Sigmoid colon (tissue), 7 donors: ENCODE measurements around the gene MGMT. TPM values are rescaled to one million over a fixed set of nuclear protein-coding genes. Genes with fewer than 3 reads are reported as not detected.

Source experiments
- DNase-seq: peaks from one replicate; pipeline ENCODE4 v3.0.0-alpha.2; 2019
- H3K27ac ChIP-seq, 4 donors: fragments of 200-600 bp; sonication (generic); one replicate each; pipeline ENCODE4 v1.5.1; 2016 to 2019; ENCODE audit warnings: mild to moderate bottlenecking in 1 of 4
- H3K27me3 ChIP-seq, 3 donors: fragments of 200-600 bp; sonication (generic); one replicate each; pipeline ENCODE4 v1.5.1; 2019; ENCODE audit warnings: mild to moderate bottlenecking in 1 of 3
- H3K36me3 ChIP-seq, 4 donors: fragments of 200-600 bp; sonication (generic); one replicate each; pipeline ENCODE4 v1.5.1; 2016 to 2019
- H3K4me1 ChIP-seq, 4 donors: fragments of 200-600 bp; sonication (generic); one replicate each; pipeline ENCODE4 v1.5.1; 2017 to 2019
- H3K4me3 ChIP-seq, 4 donors: fragments of 200-600 bp; sonication (generic); one replicate each; pipeline ENCODE4 v1.5.1; 2017 to 2019; ENCODE audit warnings: mild to moderate bottlenecking in 2 of 4, moderate library complexity in 1 of 4
- H3K9me3 ChIP-seq, 4 donors: fragments of 200-600 bp in 3 of 4; sonication (generic) in 3 of 4; one replicate each; pipeline versions ENCODE4 v1.5.1 to v1.6.1; 2013 to 2019
- EP300 ChIP-seq, 4 donors: sonication (generic); formaldehyde crosslinking; IDR thresholded peaks; one replicate each; pipeline ENCODE4 v1.6.1; 2017; ENCODE audit warnings: antibody characterized with exemption in 4 of 4
- POLR2A ChIP-seq, 2 donors: fragments of 450-650 bp; IDR thresholded peaks; one replicate each; pipeline ENCODE4 v1.6.1; 2016; ENCODE audit warnings: antibody characterized with exemption in 2 of 2, mild to moderate bottlenecking in 2 of 2, moderate library complexity in 2 of 2
- POLR2AphosphoS5 ChIP-seq, 4 donors: sonication (generic); formaldehyde crosslinking; IDR thresholded peaks; one replicate each; pipeline ENCODE4 v1.6.1; 2017; ENCODE audit warnings: antibody characterized with exemption in 4 of 4
- WGBS, 2 donors: extraction: QIAGEN DNeasy Blood & Tissue Kit; methylation state at CpG; one replicate each; pipeline ENCODE4 v1.1.7; 2013; 5-methylcytosine and 5-hydroxymethylcytosine counted together
- intact Hi-C: fragments of 100-400 bp; cut with DNase I; formaldehyde crosslinking; loops from one replicate; pipeline ENCODE4 v1.15.1; 2023
- polyA plus RNA-seq, 3 donors: library from polyadenylated mRNA; stranded (reverse); fragments of 200-250 nt; gene quantifications; one replicate each; pipeline ENCODE4 v1.2.3, GENCODE V29; 2013
- total RNA-seq, 4 donors: library from RNA; depleted of rRNA; stranded (reverse); fragments of >200 nt; gene quantifications; one replicate each; pipeline ENCODE4 v1.1.0, GENCODE V29; 2016
- TF ChIP-seq, protein P1 (sequence below), 4 experiments: fragments of 450-650 bp in 3 of 4; fragments of 200-600 bp in 1 of 4; IDR thresholded peaks; one replicate each; pipeline ENCODE4 v1.5.1; 2016 to 2019; ENCODE audit warnings: antibody characterized with exemption in 4 of 4, mild to moderate bottlenecking in 3 of 4, moderate library complexity in 2 of 4
- donor health status: healthy with polysubstance abuse.
- donor health status: Bipolar disorder and iron deficiency.
- donor health status: healthy.

MGMT gene
- total and polyA plus RNA-seq, 7 donors: 7.2 to 40.3 (median 24.3) TPM

- H3K4me1 ChIP-seq: peaks cover 0 to 20% (median 12%) of the 10 kb centered on the region in 4 donors
- H3K4me3 ChIP-seq: no peak overlapping the region
- intact Hi-C loops: loop anchor here (5.0 kb wide), 3 partner anchors 371 to 644 kb away; partner anchors contain the start of genes C10orf143 and EBF3
- TF ChIP-seq EP300 (IDR thresholded peaks at IDR 0.05) (no peak), POLR2AphosphoS5 (IDR thresholded peaks at IDR 0.05) (no peak), POLR2A (IDR thresholded peaks at IDR 0.05) (no peak)
- TF ChIP-seq, protein P1, sequence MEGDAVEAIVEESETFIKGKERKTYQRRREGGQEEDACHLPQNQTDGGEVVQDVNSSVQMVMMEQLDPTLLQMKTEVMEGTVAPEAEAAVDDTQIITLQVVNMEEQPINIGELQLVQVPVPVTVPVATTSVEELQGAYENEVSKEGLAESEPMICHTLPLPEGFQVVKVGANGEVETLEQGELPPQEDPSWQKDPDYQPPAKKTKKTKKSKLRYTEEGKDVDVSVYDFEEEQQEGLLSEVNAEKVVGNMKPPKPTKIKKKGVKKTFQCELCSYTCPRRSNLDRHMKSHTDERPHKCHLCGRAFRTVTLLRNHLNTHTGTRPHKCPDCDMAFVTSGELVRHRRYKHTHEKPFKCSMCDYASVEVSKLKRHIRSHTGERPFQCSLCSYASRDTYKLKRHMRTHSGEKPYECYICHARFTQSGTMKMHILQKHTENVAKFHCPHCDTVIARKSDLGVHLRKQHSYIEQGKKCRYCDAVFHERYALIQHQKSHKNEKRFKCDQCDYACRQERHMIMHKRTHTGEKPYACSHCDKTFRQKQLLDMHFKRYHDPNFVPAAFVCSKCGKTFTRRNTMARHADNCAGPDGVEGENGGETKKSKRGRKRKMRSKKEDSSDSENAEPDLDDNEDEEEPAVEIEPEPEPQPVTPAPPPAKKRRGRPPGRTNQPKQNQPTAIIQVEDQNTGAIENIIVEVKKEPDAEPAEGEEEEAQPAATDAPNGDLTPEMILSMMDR (IDR thresholded peaks at IDR 0.05): no peak
- no peaks in the 10 kb centered on the region for H3K9me3 ChIP-seq
- H3K36me3 ChIP-seq: peaks cover 0 to 21% (median 2%) of the 10 kb centered on the region in 4 donors
- peak overlapping the region in 1 of 4 donors; percentile 87 for H3K27ac ChIP-seq
- no peak for DNase-seq
- H3K27me3 ChIP-seq: no peaks in the 10 kb centered on the region
- WGBS, 2 donors: 95 to 96% methylated on average over 9 of the region's 9 CpGs
Measured at GRCh38 chr10:129468187-129468586, 1.1 kb downstream of the MGMT start.

- Histone ChIP-seq H3K9me3 (no peaks in the 10 kb centered on the region), H3K27me3 (no peaks in the 10 kb centered on the region), H3K27ac (no peak overlapping the region), H3K4me3 (no peak overlapping the region), H3K36me3 (peaks cover 0 to 21% (median 2%) of the 10 kb centered on the region in 4 donors), H3K4me1 (peaks cover 0 to 20% (median 12%) of the 10 kb centered on the region in 4 donors)
- intact Hi-C loops: no loop called here
- DNase-seq: no peak
- WGBS, 2 donors: 77 to 81% methylated on average over 11 of the region's 11 CpGs
- TF ChIP-seq POLR2A (IDR thresholded peaks at IDR 0.05) (no peak), EP300 (IDR thresholded peaks at IDR 0.05) (no peak), POLR2AphosphoS5 (IDR thresholded peaks at IDR 0.05) (no peak)
- TF ChIP-seq, protein P1 (IDR thresholded peaks at IDR 0.05): no peak
Measured at GRCh38 chr10:129470103-129470851, 3.2 kb downstream of the MGMT start.

DNA sequence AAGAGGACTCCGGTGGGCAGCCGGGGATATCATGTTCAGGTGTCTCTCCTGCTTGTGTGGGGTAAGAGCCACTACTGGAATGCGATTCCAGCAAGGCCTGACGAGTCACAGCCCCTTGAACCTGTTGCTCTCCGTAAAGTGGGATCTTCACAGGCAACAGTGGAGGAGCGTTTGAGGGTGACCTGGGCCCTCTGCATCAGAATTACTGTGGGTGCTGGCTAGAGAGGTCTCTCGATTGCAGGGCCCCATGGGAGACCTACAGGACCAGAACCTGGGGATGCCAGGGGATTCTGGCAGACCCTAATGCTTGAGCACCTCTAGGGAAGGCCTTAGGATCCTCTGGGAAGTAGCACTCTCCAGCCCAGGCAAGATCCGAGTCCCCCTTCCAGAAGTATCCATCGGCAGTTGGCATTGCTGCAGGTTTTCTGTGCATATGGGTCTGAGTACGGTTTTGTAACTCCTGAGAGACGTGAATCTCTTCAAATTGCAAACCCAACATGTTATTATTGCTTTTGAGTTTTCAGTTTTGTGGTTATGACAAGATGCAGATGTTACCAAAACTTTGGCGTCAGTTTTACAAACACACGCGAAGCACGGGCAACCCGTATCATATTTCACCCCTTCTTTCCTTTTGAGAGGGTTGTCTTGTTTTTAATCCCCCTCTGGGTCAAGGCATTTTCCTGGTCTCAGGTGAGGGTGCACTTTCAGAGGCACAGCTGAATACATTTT, 4.6 kb downstream of the MGMT start:
- no peak overlapping the region for H3K27ac ChIP-seq
- TF ChIP-seq, protein P1 (IDR thresholded peaks at IDR 0.05): no peak
- TF ChIP-seq EP300 (IDR thresholded peaks at IDR 0.05) (no peak), POLR2AphosphoS5 (IDR thresholded peaks at IDR 0.05) (no peak), POLR2A (IDR thresholded peaks at IDR 0.05) (no peak)
- DNase-seq: no peak
- peaks cover 0 to 21% (median 2%) of the 10 kb centered on the region in 4 donors for H3K36me3 ChIP-seq
- 89 to 95% methylated on average over 16 of the region's 16 CpGs for WGBS, 2 donors
- no peaks in the 10 kb centered on the region for H3K9me3 ChIP-seq
- intact Hi-C loops: no loop called here
- H3K4me1 ChIP-seq: peaks cover 0 to 12% (median 5%) of the 10 kb centered on the region in 4 donors
- no peak overlapping the region for H3K4me3 ChIP-seq
- no peaks in the 10 kb centered on the region for H3K27me3 ChIP-seq

DNA sequence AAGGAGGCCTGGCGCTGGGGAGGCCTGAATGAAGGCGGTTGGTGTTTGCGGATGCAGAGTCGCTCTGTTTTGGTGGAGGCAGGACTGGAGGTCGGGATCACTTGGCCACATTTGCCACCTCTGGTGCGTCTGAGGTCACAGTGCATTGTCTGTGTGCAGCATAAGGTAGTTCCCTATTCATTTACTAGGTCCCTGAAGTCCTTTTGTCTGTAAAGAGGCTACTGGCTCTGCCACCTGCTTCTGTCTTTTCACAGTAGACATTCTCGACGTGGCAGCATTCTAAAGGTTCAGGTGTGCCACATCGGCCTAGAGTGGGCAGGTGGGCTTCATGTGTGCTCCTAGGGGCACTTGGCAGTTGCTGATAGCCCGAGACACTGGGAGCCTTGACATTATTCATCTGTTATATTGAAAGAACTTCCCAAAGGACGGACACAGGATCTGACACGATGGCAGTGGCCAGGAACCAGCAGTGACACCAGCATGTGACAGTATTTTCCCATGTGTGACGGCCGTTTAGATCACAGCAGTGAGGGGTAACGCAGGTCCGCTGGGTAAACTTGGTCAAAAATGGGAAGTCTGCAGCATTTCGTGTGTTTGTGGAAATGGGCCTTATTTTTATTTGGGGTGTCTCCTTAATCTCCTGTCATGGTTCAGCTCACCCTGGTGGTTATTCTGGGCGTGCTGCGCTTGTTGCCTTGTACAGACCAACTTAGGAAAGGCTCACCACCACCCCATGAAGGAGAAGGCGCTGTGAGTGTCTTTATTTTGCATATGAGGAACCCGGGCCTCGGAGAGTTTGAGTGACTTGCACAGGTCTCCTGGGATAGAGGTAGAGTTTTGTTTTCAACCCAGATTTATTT, 5.9 kb downstream of the MGMT start:
- Histone ChIP-seq H3K27ac (no peak overlapping the region), H3K4me1 (peaks cover 0 to 3% (median 1%) of the 10 kb centered on the region in 4 donors), H3K9me3 (peaks cover 0 to 2% (median 0%) of the 10 kb centered on the region in 4 donors), H3K27me3 (no peaks in the 10 kb centered on the region), H3K4me3 (no peak overlapping the region), H3K36me3 (peaks cover 0 to 21% (median 2%) of the 10 kb centered on the region in 4 donors)
- intact Hi-C loops: no loop called here
- WGBS, 2 donors: 82 to 92% methylated on average over 22 of the region's 22 CpGs
- no peak for DNase-seq
- TF ChIP-seq POLR2AphosphoS5 (IDR thresholded peaks at IDR 0.05) (no peak), POLR2A (IDR thresholded peaks at IDR 0.05) (no peak), EP300 (IDR thresholded peaks at IDR 0.05) (no peak)
- TF ChIP-seq, protein P1 (IDR thresholded peaks at IDR 0.05): no peak
